Vagina (tissue), 2 donors: ENCODE data around the gene TMEM212.

Experiments used
- POLR2A ChIP-seq, 2 donors: fragments of 450-650 bp; IDR thresholded peaks; one replicate each; pipeline ENCODE4 v1.6.1; 2017; ENCODE audit warnings: antibody characterized with exemption in 2 of 2, mild to moderate bottlenecking in 2 of 2, moderate library complexity in 2 of 2
- POLR2AphosphoS5 ChIP-seq, 2 donors: sonication (generic); formaldehyde crosslinking; IDR thresholded peaks; one replicate each; pipeline ENCODE4 v1.9.0; 2017; ENCODE audit warnings: antibody characterized with exemption in 2 of 2, mild to moderate bottlenecking in 2 of 2, low read depth in 1 of 2; ENCODE audit not compliant: insufficient read depth in 1 of 2
- TF ChIP-seq, protein P1 (sequence below), 3 experiments: fragments of 450-650 bp in 2 of 3; fragments of 200-600 bp in 1 of 3; sonication (generic) in 1 of 3; IDR thresholded peaks; one replicate each; pipeline ENCODE4 v1.5.1; 2017 to 2019; ENCODE audit warnings: antibody characterized with exemption in 3 of 3, mild to moderate bottlenecking in 2 of 3, moderate library complexity in 2 of 3

DNA sequence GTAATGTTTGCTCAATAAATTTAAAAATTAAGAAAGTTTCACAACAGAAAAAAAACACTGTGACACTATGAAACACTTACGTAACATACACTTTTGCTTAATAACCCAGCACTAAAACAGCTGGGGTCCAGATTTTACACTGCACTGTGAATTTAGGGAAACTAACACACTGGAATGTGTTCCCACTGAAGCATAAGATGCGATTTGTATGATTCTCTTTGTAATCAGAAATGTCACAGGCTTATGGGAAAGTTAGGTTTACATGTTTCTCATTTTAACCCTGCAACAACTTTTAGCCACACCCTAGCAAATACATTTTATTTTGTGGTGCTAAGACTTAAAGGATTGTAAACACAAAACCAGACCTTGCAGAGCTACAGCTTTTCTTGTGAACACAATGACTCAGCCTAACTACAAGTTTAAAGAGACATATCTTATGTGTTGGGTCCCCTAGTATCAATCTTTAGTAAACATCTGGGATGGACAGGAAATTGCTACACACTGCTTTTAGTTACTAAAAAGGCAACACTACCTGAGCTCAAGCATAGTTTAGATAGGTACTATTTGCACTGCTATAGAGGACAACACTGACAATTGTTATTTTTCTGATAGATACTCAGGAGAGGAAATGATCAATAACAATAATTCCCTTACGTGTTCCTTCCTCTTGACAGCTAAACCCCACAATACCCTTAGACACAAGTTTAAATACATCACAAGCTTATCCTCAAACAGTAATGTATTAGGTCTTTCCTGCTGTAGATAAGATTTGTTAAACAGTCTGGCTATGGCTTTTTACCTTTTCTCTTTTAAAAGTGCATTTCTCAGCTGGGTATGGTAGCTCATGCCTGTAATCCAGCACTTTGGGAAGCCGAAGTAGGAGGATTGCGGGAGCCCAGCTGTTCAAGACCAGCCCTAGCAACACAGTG is 36.7 kb upstream of the TMEM212 start:
- TF ChIP-seq, protein P1, sequence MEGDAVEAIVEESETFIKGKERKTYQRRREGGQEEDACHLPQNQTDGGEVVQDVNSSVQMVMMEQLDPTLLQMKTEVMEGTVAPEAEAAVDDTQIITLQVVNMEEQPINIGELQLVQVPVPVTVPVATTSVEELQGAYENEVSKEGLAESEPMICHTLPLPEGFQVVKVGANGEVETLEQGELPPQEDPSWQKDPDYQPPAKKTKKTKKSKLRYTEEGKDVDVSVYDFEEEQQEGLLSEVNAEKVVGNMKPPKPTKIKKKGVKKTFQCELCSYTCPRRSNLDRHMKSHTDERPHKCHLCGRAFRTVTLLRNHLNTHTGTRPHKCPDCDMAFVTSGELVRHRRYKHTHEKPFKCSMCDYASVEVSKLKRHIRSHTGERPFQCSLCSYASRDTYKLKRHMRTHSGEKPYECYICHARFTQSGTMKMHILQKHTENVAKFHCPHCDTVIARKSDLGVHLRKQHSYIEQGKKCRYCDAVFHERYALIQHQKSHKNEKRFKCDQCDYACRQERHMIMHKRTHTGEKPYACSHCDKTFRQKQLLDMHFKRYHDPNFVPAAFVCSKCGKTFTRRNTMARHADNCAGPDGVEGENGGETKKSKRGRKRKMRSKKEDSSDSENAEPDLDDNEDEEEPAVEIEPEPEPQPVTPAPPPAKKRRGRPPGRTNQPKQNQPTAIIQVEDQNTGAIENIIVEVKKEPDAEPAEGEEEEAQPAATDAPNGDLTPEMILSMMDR (IDR thresholded peaks at IDR 0.05): no peak
- TF ChIP-seq POLR2A (IDR thresholded peaks at IDR 0.05) (no peak), POLR2AphosphoS5 (IDR thresholded peaks at IDR 0.05; ENCODE audit: insufficient read depth in 1 of 2, low read depth in 1 of 2) (peak in 1 of 2 donors; percentile 72)
